K562 (cell line): ENCODE results near the gene PLEKHA5. TPM values are rescaled to one million over a fixed set of nuclear protein-coding genes. Genes with fewer than 3 reads are reported as not detected.

Experiments
- ATAC-seq: fragments of 200-7000 bp; cut with Tn5 transposase; 3 replicates; pipeline ENCODE4 v1.9.1; 2020; ENCODE audit warnings: moderate library complexity
- BruUV-seq: library from RNA; stranded (reverse); fragments of 400-500 nt; replicated peaks from 2 replicates; lab custom pipeline; 2021; lab: Mats Ljungman, UMichigan
- CTCF ChIA-PET: fragments of 300-600 bp; formaldehyde crosslinking; extraction: SDS; loops from one replicate; lab custom pipeline; 2021; ENCODE audit warnings: low intra/inter-chr PET ratio; lab: Yijun Ruan, JAX
- POLR2A ChIA-PET: fragments of 300-600, 350-650 bp; sonication (Branson Sonifier 250); formaldehyde crosslinking; extraction: SDS; loops from one replicate; lab custom pipeline; 2021; ENCODE audit warnings: antibody characterized with exemption, inconsistent platforms; lab: Yijun Ruan, JAX
- DNase-seq, 4 experiments: peaks; one replicate each; pipeline versions ENCODE4 v3.0.0 to v3.0.0-alpha.2; 2011 to 2018; ENCODE audit warnings: low spot score in 3 of 4, mixed read lengths in 3 of 4; ENCODE audit errors: extremely low read depth in 1 of 4
- FAIRE-seq: peaks from 2 replicates; lab custom pipeline; 2011; peaks lifted over from hg19 to GRCh38; lab: Jason Lieb, UNC
- H2AFZ ChIP-seq: 2 replicates; pipeline ENCODE4 v1.6.0; 2011; ENCODE audit warnings: low read depth, low read length, control low read depth, inconsistent platforms
- H3K27ac ChIP-seq: fragments of 200-600 bp; 3 replicates; pipeline ENCODE4 v1.8.0; 2011; ENCODE audit warnings: low read depth, mild to moderate bottlenecking, control low read depth, inconsistent platforms, low read length, moderate library complexity, mixed read lengths; ENCODE audit errors: extremely low read depth
- H3K27me3 ChIP-seq, 2 experiments: fragments of 300-600 bp in 1 of 2; 2 replicates in 1 of 2; 3 replicates in 1 of 2; pipeline versions ENCODE4 v1.6.0 to v1.8.0; 2011; ENCODE audit warnings: inconsistent platforms in 2 of 2, low read length in 2 of 2, mild to moderate bottlenecking in 1 of 2, mixed read lengths in 1 of 2, moderate library complexity in 1 of 2; ENCODE audit not compliant: control insufficient read depth in 2 of 2, insufficient read depth in 2 of 2
- H3K36me3 ChIP-seq: fragments of 300-600 bp; 3 replicates; pipeline ENCODE4 v1.8.0; 2011; ENCODE audit warnings: mild to moderate bottlenecking, low read length, inconsistent platforms; ENCODE audit not compliant: control insufficient read depth, insufficient read depth
- H3K4me1 ChIP-seq, 2 experiments: fragments of 200-600 bp in 1 of 2; replicated peaks in 1 of 2; 2 replicates in 1 of 2; 3 replicates in 1 of 2; pipeline versions ENCODE4 v1.5.1 to v1.8.0; 2011; ENCODE audit warnings: inconsistent platforms in 2 of 2, low read length in 2 of 2, mild to moderate bottlenecking in 1 of 2, mixed read lengths in 1 of 2, moderate library complexity in 1 of 2; ENCODE audit not compliant: control insufficient read depth in 2 of 2, insufficient read depth in 2 of 2
- H3K4me2 ChIP-seq: 2 replicates; pipeline ENCODE4 v1.6.1; 2011; ENCODE audit warnings: low read length, control low read depth, inconsistent platforms, mixed read lengths; ENCODE audit not compliant: insufficient read depth
- H3K4me3 ChIP-seq: fragments of 200-600 bp; sonication (generic), shearing (Covaris generic); 2 replicates; pipeline ENCODE4 v1.5.1; 2016; ENCODE audit warnings: control low read depth, inconsistent platforms
- H3K79me2 ChIP-seq: fragments of 200-600 bp; 3 replicates; pipeline ENCODE4 v1.8.0; 2011; ENCODE audit warnings: low read length, inconsistent platforms; ENCODE audit not compliant: control insufficient read depth, insufficient read depth
- H3K9ac ChIP-seq, 2 experiments: 2 replicates each; pipeline versions ENCODE4 v1.6.0 to v1.6.1; 2011; ENCODE audit warnings: low read depth in 2 of 2, low read length in 2 of 2, control low read depth in 1 of 2, inconsistent platforms in 1 of 2, mild to moderate bottlenecking in 1 of 2, mixed read lengths in 1 of 2; ENCODE audit not compliant: insufficient read depth in 1 of 2
- H3K9me1 ChIP-seq: one replicate; pipeline ENCODE4 v1.6.0; 2011; ENCODE audit warnings: inconsistent platforms, mild to moderate bottlenecking, low read length, moderate library complexity; ENCODE audit not compliant: control insufficient read depth, insufficient read depth
- H3K9me3 ChIP-seq: replicated peaks from 2 replicates; pipeline ENCODE4 v1.5.1; 2011; ENCODE audit warnings: low read depth, low read length, inconsistent platforms; ENCODE audit not compliant: control insufficient read depth, insufficient read depth
- H4K20me1 ChIP-seq: replicated peaks from 2 replicates; pipeline ENCODE4 v1.6.1; 2011; ENCODE audit warnings: low read length, inconsistent platforms, mixed read lengths; ENCODE audit not compliant: control insufficient read depth, insufficient read depth
- CHD1 ChIP-seq: fragments of 200-600 bp; sonication (generic); IDR thresholded peaks from one replicate; pipeline ENCODE4 v1.6.1; 2012; ENCODE audit warnings: mild to moderate bottlenecking, moderate library complexity, low read length, inconsistent platforms
- EP400 ChIP-seq: fragments of 450-650 bp; IDR thresholded peaks from 2 replicates; pipeline ENCODE4 v1.6.1; 2017; ENCODE audit warnings: antibody characterized with exemption, mild to moderate bottlenecking, moderate library complexity
- KDM4B ChIP-seq, 2 experiments: fragments of 450-650 bp in 1 of 2; sonication (generic) in 1 of 2; IDR thresholded peaks; 2 replicates each; pipeline ENCODE4 v1.6.1; 2016 to 2017; ENCODE audit warnings: borderline replicate concordance in 2 of 2, antibody characterized with exemption in 1 of 2, low read depth in 1 of 2, mild to moderate bottlenecking in 1 of 2
- LEF1 ChIP-seq: fragments of 450-650 bp; IDR thresholded peaks from 2 replicates; pipeline ENCODE4 v1.6.1; 2016; ENCODE audit warnings: mild to moderate bottlenecking
- MTA1 ChIP-seq: fragments of 450-650 bp; IDR thresholded peaks from 2 replicates; pipeline ENCODE4 v1.6.1; 2017; ENCODE audit warnings: borderline replicate concordance
- POLR2B ChIP-seq: fragments of 450-650 bp; IDR thresholded peaks from 2 replicates; pipeline ENCODE4 v1.6.1; 2018; ENCODE audit warnings: low read depth; ENCODE audit not compliant: partially characterized antibody
- RAD21 ChIP-seq, 2 experiments: fragments of 250-450 bp in 1 of 2; fragments of 450-650 bp in 1 of 2; sonication (Bioruptor Pico) in 1 of 2; formaldehyde crosslinking in 1 of 2; IDR thresholded peaks in 1 of 2; conservative IDR thresholded peaks in 1 of 2; 2 replicates each; pipeline versions ENCODE4 v1.4.0 to v1.8.0; 2020 to 2022; ENCODE audit warnings: mild to moderate bottlenecking in 2 of 2, moderate library complexity in 1 of 2
- RBM25 ChIP-seq: fragments of 200-400 bp; formaldehyde crosslinking; IDR thresholded peaks from 2 replicates; pipeline ENCODE4 v1.6.1; 2018; ENCODE audit warnings: low read length, low read depth, moderate library complexity; ENCODE audit not compliant: severe bottlenecking
- RHOXF2B ChIP-seq: fragments of 250-450 bp; sonication (Bioruptor Pico); conservative IDR thresholded peaks from 2 replicates; pipeline ENCODE4 v1.5.1; 2021
- TGIF2 ChIP-seq: sonication (generic); formaldehyde crosslinking; IDR thresholded peaks from 2 replicates; pipeline ENCODE4 v1.8.1; 2022; ENCODE audit warnings: mild to moderate bottlenecking, missing genetic modification reagents, moderate library complexity
- THRAP3 ChIP-seq: fragments of 450-650 bp; IDR thresholded peaks from 2 replicates; pipeline ENCODE4 v1.6.1; 2016; ENCODE audit warnings: mild to moderate bottlenecking, inconsistent platforms, borderline replicate concordance
- ZNF121 ChIP-seq: sonication (generic); formaldehyde crosslinking; conservative IDR thresholded peaks from 2 replicates; pipeline ENCODE4 v1.8.0; 2022; ENCODE audit warnings: missing genetic modification reagents
- WGBS: fragments of 100-300 bp; shearing (Covaris generic); methylation state at CpG from one replicate; pipeline ENCODE4 v1.1.6; 2016; ENCODE audit warnings: low coverage, mixed read lengths; ENCODE audit not compliant: insufficient coverage; ENCODE audit errors: missing lambda C conversion rate; 5-methylcytosine and 5-hydroxymethylcytosine counted together
- in situ Hi-C: fragments of 300-500 bp; cut with MboI; formaldehyde crosslinking; loops from 4 replicates; pipeline ENCODE4 v1.15.0; 2018; ENCODE audit warnings: inconsistent platforms, mixed read lengths
- intact Hi-C: fragments of 100-400 bp; cut with micrococcal nuclease; formaldehyde crosslinking; loops from 2 replicates; pipeline ENCODE4 v1.14.2; 2022
- polyA plus RNA-seq, 8 experiments: library from polyadenylated mRNA; depleted of rRNA in 4 of 8; stranded (reverse) in 5 of 8; unstranded in 3 of 8; fragments of >200 nt; fragmentation: Nextera tagmentation in 2 of 8; fragmentation: Illumina TruSeq in 1 of 8; extraction: Ambion mirVana in 2 of 8; extraction: Trizol in 1 of 8; gene quantifications; 2 replicates each; pipeline versions ENCODE4 v1.2.1 to v1.2.3, GENCODE V29; 2011 to 2014; ENCODE audit warnings: inconsistent platforms in 1 of 8, missing spikeins in 1 of 8
- total RNA-seq, 7 experiments: library from RNA; depleted of rRNA in 6 of 7; stranded (reverse); fragments of >200 nt in 6 of 7; fragmentation: Illumina TruSeq in 2 of 7; extraction: Trizol in 2 of 7; gene quantifications; 2 replicates each; pipeline versions ENCODE4 v1.2.1 to v1.2.3, GENCODE V29; 2011 to 2021; ENCODE audit warnings: low replicate concordance in 1 of 7

Gene PLEKHA5
- total and polyA plus RNA-seq, 9 of the 15 experiments (the other 6 are each of a cell fraction or from before 2014, with no cell fraction given) = 7.2 to 26.2 (median 17.4) TPM

DNA sequence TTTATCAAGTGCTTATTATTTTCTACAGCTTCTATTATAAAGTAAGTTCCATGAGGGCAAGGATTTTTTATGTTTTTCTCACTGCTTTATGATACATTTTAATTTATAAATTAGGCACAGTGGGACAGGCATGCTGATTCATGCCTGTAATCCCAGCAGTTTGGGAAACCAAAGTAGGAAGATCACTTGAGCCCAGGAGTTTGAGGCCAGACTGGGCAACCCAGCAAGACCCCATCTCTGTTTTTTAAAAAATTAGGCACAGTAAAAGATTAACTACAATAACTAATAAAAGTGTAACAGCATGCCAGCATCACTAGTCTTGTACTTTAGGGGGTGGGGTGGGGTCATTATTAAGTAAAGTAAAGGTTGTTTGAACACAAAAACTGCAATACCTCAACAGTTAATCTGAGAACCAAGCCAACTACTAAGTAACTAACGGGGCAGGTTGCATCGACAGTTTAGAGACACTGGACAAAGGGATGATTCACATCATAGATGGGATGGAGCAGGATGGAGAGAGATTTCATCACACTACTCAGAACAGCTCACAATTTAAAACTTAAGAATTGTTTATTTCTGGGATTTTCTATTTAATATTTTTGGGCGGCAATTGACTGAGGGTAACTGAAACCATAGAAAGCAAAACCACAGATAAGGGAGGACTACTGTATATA lies 119.5 kb downstream of the PLEKHA5 start:
- no peak for ATAC-seq
- no peaks in the 10 kb centered on the region for H3K27me3 ChIP-seq
- H3K27ac ChIP-seq = no peak overlapping the region
- no TSS peak for BruUV-seq
- H3K4me2 ChIP-seq = no peak overlapping the region
- H3K9ac ChIP-seq = no peak overlapping the region
- no peaks in the 10 kb centered on the region for H4K20me1 ChIP-seq
- CTCF ChIA-PET = no interaction called here
- POLR2A ChIA-PET = interaction anchor here (1.5 kb wide), 1 partner anchor 13 kb away, joined by 3 read pairs; no protein-coding TSS in a partner anchor
- no peak overlapping the region for H3K4me3 ChIP-seq
- no peak for DNase-seq
- no peaks in the 10 kb centered on the region for H3K36me3 ChIP-seq
- no peak for FAIRE-seq
- TF ChIP-seq RHOXF2B (CRISPR knock-in tag) (no peak), KDM4B (IDR thresholded peaks at IDR 0.05; ENCODE audit: borderline replicate concordance in 2 of 2, low read depth in 1 of 2) (no peak), EP400 (no peak), RAD21 (CRISPR knock-in tag; conservative IDR thresholded peaks at IDR 0.05 in 1 of 2, IDR thresholded peaks at IDR 0.05 in 1 of 2) (no peak), THRAP3 (no peak), CHD1 (no peak), RBM25 (peak; percentile 23), POLR2B (no peak), LEF1 (no peak), ZNF121 (CRISPR knock-in tag) (peak; percentile 53; the same call in 1 of the 2 replicates), TGIF2 (CRISPR knock-in tag) (no peak), MTA1 (no peak)
- H2AFZ ChIP-seq = no peak overlapping the region
- 83% methylated on average over 3 of the region's 3 CpGs for WGBS
- intact Hi-C loops = no loop called here
- no peaks in the 10 kb centered on the region for H3K9me3 ChIP-seq
- no peaks in the 10 kb centered on the region for H3K4me1 ChIP-seq
- in situ Hi-C loops = no loop called here
- no peaks in the 10 kb centered on the region for H3K79me2 ChIP-seq
- no peaks in the 10 kb centered on the region for H3K9me1 ChIP-seq
